COLO829 (cell line): Measurements from ENCODE around the gene UBE2L3.
"Not testable (repeated sequence)": the region's sequence is repeated elsewhere in the genome, so short reads cannot be mapped to it uniquely, and the experiment has no call there.

ENCODE experiments used
- DNase-seq: peaks from one replicate; pipeline ENCODE4 v3.0.0; 2012; ENCODE audit warnings: low spot score

The UBE2L3 gene

GRCh38 chr22:21628386-21629254, 61.1 kb downstream of the UBE2L3 start:
- DNase-seq: no peak

GRCh38 chr22:21629255-21630149, 62.0 kb downstream of the UBE2L3 start, which contains the start of gene YDJC:
YDJC (minus strand) TSS chr22:21630022; CDS start chr22:21630014, 8 bp downstream.
- peak; percentile 91 for DNase-seq

- no peak for DNase-seq
Observed at GRCh38 chr22:21631025-21631424, 63.5 kb downstream of the UBE2L3 start.

- DNase-seq: no peak
Observed at GRCh38 chr22:21632237-21632895, 64.9 kb downstream of the UBE2L3 start, which contains the start of gene CCDC116. CCDC116 (plus strand) TSS chr22:21632760; CDS start chr22:21633182, 422 bp downstream.

GRCh38 chr22:21632931-21633330, 65.4 kb downstream of the UBE2L3 start:
- DNase-seq: no peak

GRCh38 chr22:21633481-21633880, 66.0 kb downstream of the UBE2L3 start:
- no peak for DNase-seq

- DNase-seq: no peak
Observed at GRCh38 chr22:21634081-21634480, 66.6 kb downstream of the UBE2L3 start.

GRCh38 chr22:21634844-21635243, 67.3 kb downstream of the UBE2L3 start:
- DNase-seq: no peak

GRCh38 chr22:21635771-21636510, 68.4 kb downstream of the UBE2L3 start:
- no peak for DNase-seq

- DNase-seq: no peak
Observed at GRCh38 chr22:21636629-21637218, 69.2 kb downstream of the UBE2L3 start.

- DNase-seq: not testable (repeated sequence)
Observed at GRCh38 chr22:21637450-21637849, 69.9 kb downstream of the UBE2L3 start.

GRCh38 chr22:21639359-21639758, 71.8 kb downstream of the UBE2L3 start:
- no peak for DNase-seq

GRCh38 chr22:21640810-21641209, 73.3 kb downstream of the UBE2L3 start:
- DNase-seq: no peak

GRCh38 chr22:21641417-21641788, 73.9 kb downstream of the UBE2L3 start:
- peak; percentile 70 for DNase-seq

- peak; percentile 99 for DNase-seq
Observed at GRCh38 chr22:21641789-21642583, 74.5 kb downstream of the UBE2L3 start, which contains the start of gene SDF2L1. SDF2L1 (plus strand) TSS chr22:21642302; CDS start chr22:21642337, 35 bp downstream.

GRCh38 chr22:21642584-21643448, 75.3 kb downstream of the UBE2L3 start:
- peak; percentile 57 for DNase-seq

- DNase-seq: no peak
Observed at GRCh38 chr22:21643533-21644357, 76.2 kb downstream of the UBE2L3 start.

GRCh38 chr22:21645513-21645912, 78.0 kb downstream of the UBE2L3 start:
- not testable (repeated sequence) for DNase-seq
